OCI-LY1 (cell line): Measurements from ENCODE around the gene TMEM9.
A peak's percentile ranks its signal among the peaks of the same experiment; 100 is the strongest.

Source experiments
- H2AFZ ChIP-seq: fragments of 200-600 bp; sonication (generic), shearing (Covaris generic); 2 replicates; pipeline ENCODE4 v1.6.0; 2014; ENCODE audit warnings: antibody characterized with exemption, mild to moderate bottlenecking, low read length
- H3F3A ChIP-seq: fragments of 200-600 bp; sonication (generic), shearing (Covaris generic); 2 replicates; pipeline ENCODE4 v1.6.0; 2014; ENCODE audit warnings: mild to moderate bottlenecking, antibody characterized with exemption, low read length, moderate library complexity; ENCODE audit not compliant: insufficient read depth
- H3K27ac ChIP-seq: fragments of 200-600 bp; sonication (generic); 2 replicates; pipeline ENCODE4 v1.5.1; 2014; ENCODE audit warnings: low read length, mixed run types, mild to moderate bottlenecking, low read depth; ENCODE audit not compliant: poor library complexity, severe bottlenecking
- H3K27me3 ChIP-seq: fragments of 200-600 bp; sonication (generic); 2 replicates; pipeline ENCODE4 v1.6.0; 2014; ENCODE audit warnings: antibody characterized with exemption, mild to moderate bottlenecking, low read length, moderate library complexity; ENCODE audit not compliant: insufficient read depth
- H3K36me3 ChIP-seq: fragments of 200-600 bp; sonication (generic); 2 replicates; pipeline ENCODE4 v1.6.1; 2014; ENCODE audit warnings: mild to moderate bottlenecking, antibody characterized with exemption, low read length, moderate library complexity, mixed read lengths; ENCODE audit not compliant: insufficient read depth
- H3K4me1 ChIP-seq: fragments of 200-600 bp; sonication (generic); 2 replicates; pipeline ENCODE4 v1.5.1; 2014; ENCODE audit warnings: mild to moderate bottlenecking, low read length, moderate library complexity; ENCODE audit not compliant: insufficient read depth, severe bottlenecking
- H3K4me2 ChIP-seq: fragments of 200-600 bp; sonication (generic), shearing (Covaris generic); 2 replicates; pipeline ENCODE4 v1.6.1; 2014; ENCODE audit warnings: low read length
- H3K4me3 ChIP-seq: fragments of 200-600 bp; sonication (generic); 2 replicates; pipeline ENCODE4 v1.5.1; 2014; ENCODE audit warnings: low read length, low read depth, mild to moderate bottlenecking, mixed read lengths; ENCODE audit not compliant: poor library complexity, severe bottlenecking
- H3K79me2 ChIP-seq: fragments of 200-600 bp; shearing (Covaris generic); 2 replicates; pipeline ENCODE4 v1.6.1; 2016; ENCODE audit warnings: mixed run types, low read length, mixed read lengths; ENCODE audit not compliant: insufficient read depth
- H3K9ac ChIP-seq: fragments of 200-600 bp; sonication (generic), shearing (Covaris generic); 2 replicates; pipeline ENCODE4 v1.6.1; 2014; ENCODE audit warnings: mild to moderate bottlenecking, low read length, mixed read lengths
- H3K9me2 ChIP-seq: fragments of 200-600 bp; sonication (generic), shearing (Covaris generic); 2 replicates; pipeline ENCODE4 v1.6.1; 2014; ENCODE audit warnings: low read depth, mild to moderate bottlenecking, low read length, mixed read lengths
- H3K9me3 ChIP-seq: fragments of 200-600 bp; shearing (Covaris generic); 2 replicates; pipeline ENCODE4 v1.6.1; 2014; ENCODE audit warnings: low read length, mixed read lengths
- H4K20me1 ChIP-seq: fragments of 200-600 bp; sonication (generic), shearing (Covaris generic); 2 replicates; pipeline ENCODE4 v1.6.0; 2016; ENCODE audit warnings: mild to moderate bottlenecking, low read length; ENCODE audit not compliant: insufficient read depth
- CTCF ChIP-seq: fragments of 200-600 bp; sonication (generic), shearing (Covaris generic); IDR thresholded peaks from 2 replicates; pipeline ENCODE4 v1.5.1; 2017; ENCODE audit warnings: mild to moderate bottlenecking, antibody characterized with exemption, low read length, moderate library complexity, mixed read lengths
- EZH2 ChIP-seq: fragments of 200-600 bp; sonication (generic), shearing (Covaris generic); IDR thresholded peaks from 2 replicates; pipeline ENCODE4 v1.8.0; 2017; ENCODE audit warnings: borderline replicate concordance, mixed run types, mild to moderate bottlenecking, antibody characterized with exemption, low read length, moderate library complexity, mixed read lengths

The TMEM9 gene

DNA sequence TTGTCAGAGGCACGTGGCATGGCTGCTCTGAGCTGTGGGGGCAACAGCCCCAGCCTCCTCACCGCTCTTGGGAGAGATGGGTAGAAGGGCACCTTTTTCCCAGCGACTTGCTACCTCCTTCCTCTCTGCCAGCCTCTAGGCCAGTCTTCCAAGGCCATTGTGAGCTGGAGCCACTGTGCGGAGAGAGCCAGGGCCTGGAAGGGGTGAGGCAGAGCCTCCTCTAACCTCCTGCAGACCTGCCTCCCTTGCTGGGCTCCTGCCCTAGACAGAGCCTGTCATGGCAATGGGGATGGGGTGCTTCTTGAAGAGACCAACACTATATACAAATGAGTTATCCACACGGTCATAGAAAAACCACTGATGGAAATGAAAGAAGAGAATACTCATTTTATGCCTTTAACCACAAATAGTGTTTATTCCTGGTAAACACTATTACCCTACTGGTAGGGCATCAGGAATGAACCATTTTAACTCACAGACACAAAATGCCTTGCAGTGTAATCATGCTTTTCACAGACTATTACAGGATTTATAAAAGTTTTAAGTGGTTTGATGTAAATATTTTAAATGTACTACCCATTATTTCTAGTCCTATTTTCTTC is 31.4 kb upstream of the TMEM9 start:
- Histone ChIP-seq H2AFZ (no peak overlapping the region), H3K27ac (no peak overlapping the region), H4K20me1 (no peaks in the 10 kb centered on the region), H3K36me3 (no peaks in the 10 kb centered on the region), H3F3A (no peaks in the 10 kb centered on the region), H3K4me2 (no peak overlapping the region), H3K27me3 (0 out of 2 replicates have a peak, but pooled peaks cover 4% of the 10 kb centered on the region), H3K9me3 (no peaks in the 10 kb centered on the region), H3K79me2 (no peaks in the 10 kb centered on the region), H3K4me1 (no peaks in the 10 kb centered on the region), H3K9me2 (no peaks in the 10 kb centered on the region), H3K9ac (no peak overlapping the region), H3K4me3 (no peak overlapping the region)
- TF ChIP-seq CTCF: no peak
- no peak for TF ChIP-seq EZH2

DNA sequence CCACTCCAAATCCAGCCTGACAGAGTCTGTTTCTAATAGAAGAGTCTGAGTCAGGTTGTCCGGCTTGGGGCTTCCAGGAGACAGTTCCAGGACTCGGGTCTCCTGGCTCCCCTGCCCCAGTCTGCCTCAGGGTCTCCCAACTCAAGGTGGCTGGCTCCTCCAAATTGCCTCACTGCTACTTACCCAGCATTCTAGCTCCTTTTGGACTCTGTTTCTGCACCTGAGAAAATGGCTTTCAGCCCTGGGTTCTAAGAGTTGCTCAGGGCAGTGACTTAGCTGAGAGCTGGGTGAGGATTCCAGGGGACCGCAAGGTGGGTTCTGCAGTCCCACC is 30.8 kb upstream of the TMEM9 start:
- Histone ChIP-seq H3K36me3 (no peaks in the 10 kb centered on the region), H3K79me2 (no peaks in the 10 kb centered on the region), H3F3A (no peaks in the 10 kb centered on the region), H3K4me2 (no peak overlapping the region), H3K27ac (no peak overlapping the region), H4K20me1 (no peaks in the 10 kb centered on the region), H3K9me2 (no peaks in the 10 kb centered on the region), H3K4me1 (no peaks in the 10 kb centered on the region), H2AFZ (no peak overlapping the region), H3K27me3 (0 out of 2 replicates have a peak, but pooled peaks cover 4% of the 10 kb centered on the region), H3K4me3 (no peak overlapping the region), H3K9me3 (no peaks in the 10 kb centered on the region), H3K9ac (no peak overlapping the region)
- TF ChIP-seq CTCF (no peak), EZH2 (no peak)

- H3K4me3 ChIP-seq: no peak overlapping the region
- H3K4me1 ChIP-seq: no peaks in the 10 kb centered on the region
- H3K9me2 ChIP-seq: no peaks in the 10 kb centered on the region
- H3K9ac ChIP-seq: no peak overlapping the region
- no peaks in the 10 kb centered on the region for H3F3A ChIP-seq
- no peak overlapping the region for H3K4me2 ChIP-seq
- no peaks in the 10 kb centered on the region for H3K9me3 ChIP-seq
- no peaks in the 10 kb centered on the region for H4K20me1 ChIP-seq
- no peak for TF ChIP-seq EZH2
- TF ChIP-seq CTCF: peak; percentile 15; the same call in 1 of the 2 replicates
- H3K27me3 ChIP-seq: peaks cover 7% of the 10 kb centered on the region; the same call in 1 of the 2 replicates
- H3K27ac ChIP-seq: no peak overlapping the region
- no peaks in the 10 kb centered on the region for H3K36me3 ChIP-seq
- no peak overlapping the region for H2AFZ ChIP-seq
- no peaks in the 10 kb centered on the region for H3K79me2 ChIP-seq
Measured at GRCh38 chr1:201184307-201185122, 30.2 kb upstream of the TMEM9 start.
